ENCODE measurements around the gene KSR2. TPM values are rescaled to one million over a fixed set of nuclear protein-coding genes. Genes with fewer than 3 reads are reported as not detected.

KSR2 gene
- polyA plus RNA-seq, 1 experiment = not detected

- no peak for DNase-seq (ENCODE audit: low read depth)
- Histone ChIP-seq H3K4me3 (ENCODE audit: low read depth, low read length) (no peak overlapping the region), H3K27me3 (ENCODE audit: control insufficient read depth, insufficient read depth, low read length) (peaks cover 3% of the 10 kb centered on the region; the same call in 1 of the 2 replicates), H3K36me3 (ENCODE audit: control insufficient read depth, insufficient read depth, low read length) (no peaks in the 10 kb centered on the region)
- CTCF ChIA-PET = interaction anchor here (1.3 kb wide), 1 partner anchor 9 kb away, joined by 4 read pairs; no protein-coding TSS in a partner anchor
- POLR2A ChIA-PET = no interaction called here
- TF ChIP-seq CTCF (IDR thresholded peaks at IDR 0.05; ENCODE audit: insufficient read depth, low read depth, low read length) = no peak
Observed at GRCh38 chr12:117714203-117714602, 254.6 kb downstream of the KSR2 start.

- Histone ChIP-seq H3K36me3 (ENCODE audit: control insufficient read depth, insufficient read depth, low read length) (no peaks in the 10 kb centered on the region), H3K4me3 (ENCODE audit: low read depth, low read length) (no peak overlapping the region), H3K27me3 (ENCODE audit: control insufficient read depth, insufficient read depth, low read length) (peaks cover 3% of the 10 kb centered on the region; the same call in 1 of the 2 replicates)
- no peak for DNase-seq (ENCODE audit: low read depth)
- no peak for TF ChIP-seq CTCF (IDR thresholded peaks at IDR 0.05; ENCODE audit: insufficient read depth, low read depth, low read length)
- CTCF ChIA-PET = no interaction called here
- POLR2A ChIA-PET = no interaction called here
Observed at GRCh38 chr12:117710121-117710520, 258.7 kb downstream of the KSR2 start.

GRCh38 chr12:117707861-117708260, 260.9 kb downstream of the KSR2 start:
- H3K4me3 ChIP-seq (ENCODE audit: low read depth, low read length) = no peak overlapping the region
- no peaks in the 10 kb centered on the region for H3K27me3 ChIP-seq (ENCODE audit: control insufficient read depth, insufficient read depth, low read length)
- POLR2A ChIA-PET = no interaction called here
- no peak for TF ChIP-seq CTCF (IDR thresholded peaks at IDR 0.05; ENCODE audit: insufficient read depth, low read depth, low read length)
- no peaks in the 10 kb centered on the region for H3K36me3 ChIP-seq (ENCODE audit: control insufficient read depth, insufficient read depth, low read length)
- CTCF ChIA-PET = no interaction called here
- no peak for DNase-seq (ENCODE audit: low read depth)

GRCh38 chr12:117703584-117703983, 265.2 kb downstream of the KSR2 start:
- DNase-seq (ENCODE audit: low read depth) = no peak
- Histone ChIP-seq H3K36me3 (ENCODE audit: control insufficient read depth, insufficient read depth, low read length) (no peaks in the 10 kb centered on the region), H3K4me3 (ENCODE audit: low read depth, low read length) (no peak overlapping the region), H3K27me3 (ENCODE audit: control insufficient read depth, insufficient read depth, low read length) (no peaks in the 10 kb centered on the region)
- ChIA-PET CTCF (no interaction called here), POLR2A (no interaction called here)
- no peak for TF ChIP-seq CTCF (IDR thresholded peaks at IDR 0.05; ENCODE audit: insufficient read depth, low read depth, low read length)

- TF ChIP-seq CTCF (IDR thresholded peaks at IDR 0.05; ENCODE audit: insufficient read depth, low read depth, low read length) = no peak
- Histone ChIP-seq H3K36me3 (ENCODE audit: control insufficient read depth, insufficient read depth, low read length) (no peaks in the 10 kb centered on the region), H3K4me3 (ENCODE audit: low read depth, low read length) (no peak overlapping the region), H3K27me3 (ENCODE audit: control insufficient read depth, insufficient read depth, low read length) (no peaks in the 10 kb centered on the region)
- DNase-seq (ENCODE audit: low read depth) = no peak
- ChIA-PET CTCF (interaction anchor here (0.5 to 1.0 kb wide), 2 partner anchors 134 to 157 kb away, joined by 3 read pairs; no protein-coding TSS in a partner anchor), POLR2A (no interaction called here)
Observed at GRCh38 chr12:117702741-117703140, 266.0 kb downstream of the KSR2 start.

Data from BJ (cell line).